Muscle of leg (tissue), 11 donors: Measurements from ENCODE around the gene FAM237B. TPM values are rescaled to one million over a fixed set of nuclear protein-coding genes. Genes with fewer than 3 reads are reported as not detected.

ENCODE experiments used
- DNase-seq: peaks from one replicate; pipeline ENCODE4 v3.0.0; 2013
- H3K27ac ChIP-seq: one replicate; pipeline ENCODE4 v1.5.1; 2013; ENCODE audit warnings: mild to moderate bottlenecking, low read length, control low read depth
- H3K27me3 ChIP-seq: one replicate; pipeline ENCODE4 v1.6.1; 2013; ENCODE audit warnings: low read length; ENCODE audit not compliant: control insufficient read depth, insufficient read depth
- H3K36me3 ChIP-seq: one replicate; pipeline ENCODE4 v1.6.1; 2013; ENCODE audit warnings: low read length; ENCODE audit not compliant: control insufficient read depth, insufficient read depth
- H3K4me1 ChIP-seq: one replicate; pipeline ENCODE4 v1.6.1; 2013; ENCODE audit warnings: low read length; ENCODE audit not compliant: control insufficient read depth, insufficient read depth
- H3K4me3 ChIP-seq: one replicate; pipeline ENCODE4 v1.5.1; 2013; ENCODE audit warnings: low read length, control low read depth
- H3K9me3 ChIP-seq: replicated peaks from 2 replicates; pipeline ENCODE4 v1.6.1; 2013; ENCODE audit warnings: low read depth, low read length; ENCODE audit not compliant: control insufficient read depth
- WGBS: methylation state at CpG from one replicate; pipeline ENCODE4 v1.1.5; 2013; ENCODE audit warnings: missing lambda C conversion rate; ENCODE audit not compliant: insufficient coverage; 5-methylcytosine and 5-hydroxymethylcytosine counted together
- polyA plus RNA-seq, 8 donors: library from polyadenylated mRNA; unstranded; fragments of 120-200 nt; gene quantifications; one replicate each; pipeline versions ENCODE4 v1.2.1 to v1.2.3, GENCODE V29; 2013; ENCODE audit warnings: inconsistent platforms in 1 of 8, low replicate concordance in 1 of 8; ENCODE audit not compliant: insufficient read length in 8 of 8, insufficient read depth in 1 of 8
- total RNA-seq: library from RNA; stranded (reverse); fragments of 120-200 nt; gene quantifications from one replicate; pipeline ENCODE4 v1.2.4, GENCODE V29; 2013

Gene FAM237B
- total and polyA plus RNA-seq, 9 donors = 0.03 to 0.08 (median 0.05) TPM; not detected in 6

DNA sequence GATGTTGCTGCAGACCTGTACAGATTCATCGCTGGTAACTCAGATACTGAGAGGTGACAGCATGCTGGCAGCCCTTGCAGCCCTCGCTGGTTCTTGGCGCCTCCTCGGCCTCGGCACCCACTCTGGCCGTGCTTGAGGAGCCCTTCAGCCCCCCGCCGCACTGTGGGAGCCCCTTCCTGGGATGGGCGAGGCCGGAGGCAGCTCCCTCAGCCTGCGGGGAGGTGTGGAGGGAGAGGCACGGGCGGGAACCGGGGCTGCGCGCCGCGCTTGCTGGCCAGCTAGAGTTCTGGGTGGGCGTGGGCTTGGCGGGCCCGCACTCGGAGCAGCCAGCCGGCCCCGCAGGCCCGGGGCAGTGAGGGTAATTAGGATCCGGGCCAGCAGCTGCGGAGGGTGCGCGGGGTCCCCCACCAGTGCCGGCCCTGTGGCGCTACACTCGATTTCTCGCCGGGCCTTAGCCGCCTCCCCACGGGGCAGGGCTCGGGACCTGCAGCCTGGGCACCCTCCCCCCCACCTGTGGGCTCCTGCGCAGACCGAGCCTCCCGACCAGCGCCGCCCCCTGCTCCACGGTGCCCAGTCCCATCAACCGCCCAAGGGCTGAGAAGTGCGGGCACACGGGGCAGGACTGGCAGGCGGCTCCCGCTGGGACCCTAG lies 13.2 kb upstream of the FAM237B start:
- WGBS = 91% methylated on average over 47 of the region's 48 CpGs
- DNase-seq = no peak
- Histone ChIP-seq H3K36me3 (no peaks in the 10 kb centered on the region), H3K27me3 (no peaks in the 10 kb centered on the region), H3K27ac (no peak overlapping the region), H3K4me3 (no peak overlapping the region), H3K9me3 (no peaks in the 10 kb centered on the region), H3K4me1 (no peaks in the 10 kb centered on the region)

DNA sequence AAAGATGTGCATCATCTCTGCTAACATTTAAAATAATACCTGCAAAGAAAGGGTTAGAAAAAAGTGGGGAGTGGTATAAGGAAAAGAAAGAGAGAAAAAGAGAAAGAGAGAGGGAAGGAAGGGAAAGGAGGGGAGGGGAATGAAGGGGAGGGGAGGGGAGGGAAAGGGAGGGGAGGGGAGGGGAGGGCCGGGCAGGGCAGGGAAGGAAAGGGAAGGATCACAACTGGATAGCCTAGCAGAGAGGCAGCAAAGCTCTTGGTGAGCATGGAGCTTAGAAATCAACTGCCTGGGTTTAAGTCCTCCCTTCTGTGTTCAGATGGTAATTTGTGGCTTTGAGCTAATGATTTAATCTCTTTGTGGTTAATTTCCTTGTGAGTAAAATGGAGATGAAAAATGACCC lies 5.4 kb upstream of the FAM237B start:
- H3K4me1 ChIP-seq = no peaks in the 10 kb centered on the region
- H3K36me3 ChIP-seq = no peaks in the 10 kb centered on the region
- WGBS = no CpG with 5 or more reads among the region's 1 CpG
- DNase-seq = no peak
- H3K4me3 ChIP-seq = no peak overlapping the region
- H3K27me3 ChIP-seq = peaks cover 16% of the 10 kb centered on the region
- no peaks in the 10 kb centered on the region for H3K9me3 ChIP-seq
- H3K27ac ChIP-seq = no peak overlapping the region

DNA sequence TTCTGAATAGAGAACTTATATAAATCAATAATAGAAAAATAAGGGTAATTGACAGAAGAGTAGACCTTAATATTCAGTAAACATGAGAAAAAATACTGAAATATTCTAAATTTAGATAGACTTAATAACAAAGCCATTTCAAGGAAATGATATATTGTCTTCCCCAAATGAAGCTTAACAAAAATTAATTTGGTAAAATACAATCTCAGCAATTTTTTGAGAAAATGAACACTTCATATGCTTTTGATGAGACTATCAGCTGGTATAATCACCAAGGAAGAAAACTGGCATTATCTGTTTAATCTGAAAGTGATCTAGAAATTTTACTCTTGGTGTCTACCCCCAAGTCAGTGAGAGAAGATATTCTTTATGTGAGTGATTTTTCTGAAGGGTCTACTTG lies 1.7 kb upstream of the FAM237B start:
- Histone ChIP-seq H3K4me1 (peaks cover 6% of the 10 kb centered on the region), H3K36me3 (no peaks in the 10 kb centered on the region), H3K9me3 (no peaks in the 10 kb centered on the region), H3K27ac (no peak overlapping the region), H3K27me3 (peaks cover 31% of the 10 kb centered on the region), H3K4me3 (no peak overlapping the region)
- DNase-seq = no peak

DNA sequence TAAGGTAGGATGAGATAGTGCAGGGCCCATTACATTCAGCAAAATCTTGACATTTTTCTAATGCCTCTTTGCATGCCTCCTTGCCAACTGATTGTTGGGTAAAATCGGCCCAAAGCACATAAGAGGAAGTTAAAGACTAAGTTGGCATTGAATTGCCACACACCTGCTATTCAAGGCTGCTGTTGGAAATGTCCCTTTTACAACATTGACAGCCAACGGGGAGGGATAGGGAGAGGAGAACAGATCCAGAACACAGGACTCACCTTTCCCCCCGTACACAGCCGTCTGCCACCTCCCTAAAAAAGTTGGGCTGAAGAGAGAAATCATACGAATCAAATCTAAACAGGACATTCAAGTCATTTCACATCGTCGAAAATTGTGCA lies 695 bp downstream of the FAM237B start:
- no peak for DNase-seq
- 40% methylated on average over 1 of the region's 7 CpGs for WGBS
- Histone ChIP-seq H3K27me3 (peaks cover 28% of the 10 kb centered on the region), H3K4me3 (no peak overlapping the region), H3K27ac (no peak overlapping the region), H3K36me3 (no peaks in the 10 kb centered on the region), H3K9me3 (no peaks in the 10 kb centered on the region), H3K4me1 (peaks cover 6% of the 10 kb centered on the region)

DNA sequence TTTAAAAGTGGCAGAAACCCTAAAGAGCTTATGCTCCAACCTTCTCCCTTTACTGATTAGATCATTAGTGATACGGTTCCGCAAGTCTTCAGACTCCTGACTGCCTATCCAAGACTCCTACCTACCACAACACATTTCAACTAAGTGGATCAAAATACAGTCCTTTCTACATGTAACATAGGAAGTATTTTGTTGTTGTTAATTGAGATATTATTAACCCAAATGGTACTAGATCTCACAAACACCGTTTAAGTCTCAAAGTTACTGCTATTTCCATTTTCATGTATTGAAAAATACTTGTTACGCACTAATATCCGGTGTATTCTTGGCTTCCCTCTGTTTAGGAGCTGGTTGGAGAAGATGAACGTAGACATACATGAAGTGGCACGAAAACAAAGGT lies 1.1 kb downstream of the FAM237B start:
- no peak for DNase-seq
- Histone ChIP-seq H3K27me3 (peaks cover 27% of the 10 kb centered on the region), H3K4me1 (peaks cover 6% of the 10 kb centered on the region), H3K4me3 (no peak overlapping the region), H3K27ac (no peak overlapping the region), H3K36me3 (no peaks in the 10 kb centered on the region), H3K9me3 (no peaks in the 10 kb centered on the region)
- WGBS = no CpG with 5 or more reads among the region's 7 CpGs

DNA sequence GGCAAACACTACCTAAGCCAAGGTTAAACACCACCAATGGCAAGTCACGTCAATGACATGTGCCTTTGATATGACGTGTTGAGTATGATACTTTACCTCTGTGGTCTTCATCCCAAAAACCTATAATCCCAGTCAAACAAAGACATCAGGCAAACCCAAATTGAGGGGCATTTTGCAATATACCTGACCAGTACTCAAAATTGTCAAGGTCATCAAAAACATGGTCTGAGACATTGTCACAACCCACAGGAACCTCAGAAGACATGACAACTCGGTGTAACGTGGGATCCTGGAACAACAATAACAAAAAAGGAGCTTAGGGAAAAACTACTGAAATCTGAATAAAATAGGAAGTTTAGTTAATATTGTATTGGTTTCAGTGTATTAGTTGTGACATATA lies 7.2 kb downstream of the FAM237B start:
- Histone ChIP-seq H3K4me3 (no peak overlapping the region), H3K36me3 (no peaks in the 10 kb centered on the region), H3K4me1 (no peaks in the 10 kb centered on the region), H3K9me3 (no peaks in the 10 kb centered on the region), H3K27me3 (no peaks in the 10 kb centered on the region), H3K27ac (no peak overlapping the region)
- no CpG with 5 or more reads among the region's 4 CpGs for WGBS
- DNase-seq = no peak

DNA sequence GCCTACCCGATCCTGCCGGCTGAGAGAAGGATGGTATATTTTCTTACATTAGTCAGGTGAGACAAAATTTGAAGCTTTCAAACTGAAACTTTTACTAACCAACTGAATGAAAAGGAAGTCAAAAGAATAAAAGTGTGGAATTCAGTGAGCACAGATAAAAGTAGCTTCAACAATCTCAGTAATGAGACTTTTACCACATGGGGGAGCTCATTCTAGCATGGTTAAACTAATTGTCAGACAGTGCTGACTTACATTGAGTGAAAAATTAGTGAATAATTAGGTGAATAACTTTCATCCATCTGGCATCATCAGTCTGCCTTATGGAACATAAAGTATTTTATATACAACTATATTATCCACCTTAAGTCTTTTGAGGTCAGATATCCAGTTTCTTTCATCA lies 8.4 kb downstream of the FAM237B start:
- Histone ChIP-seq H3K27me3 (no peaks in the 10 kb centered on the region), H3K4me3 (no peak overlapping the region), H3K4me1 (no peaks in the 10 kb centered on the region), H3K36me3 (no peaks in the 10 kb centered on the region), H3K9me3 (no peaks in the 10 kb centered on the region), H3K27ac (no peak overlapping the region)
- no CpG with 5 or more reads among the region's 2 CpGs for WGBS
- no peak for DNase-seq

DNA sequence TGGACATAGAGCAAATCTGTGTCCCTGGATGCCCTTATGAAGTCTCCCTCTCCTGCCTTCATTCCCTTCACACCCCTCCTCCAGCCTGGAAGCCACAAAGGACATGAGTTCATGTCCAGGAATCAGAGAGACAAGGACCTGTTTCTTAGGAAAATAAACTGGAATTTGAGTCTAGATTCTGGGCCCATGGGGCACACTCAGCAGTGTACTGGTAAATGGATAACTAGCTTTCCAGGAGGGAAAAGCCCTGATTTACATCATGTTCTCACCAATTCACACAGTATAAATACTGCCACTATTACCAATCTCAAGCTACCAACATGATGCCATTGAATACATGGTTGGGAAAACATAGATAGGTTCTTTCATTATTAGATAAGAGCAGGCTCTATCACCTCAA lies 9.9 kb downstream of the FAM237B start:
- Histone ChIP-seq H3K27ac (no peak overlapping the region), H3K9me3 (no peaks in the 10 kb centered on the region), H3K36me3 (no peaks in the 10 kb centered on the region), H3K4me1 (no peaks in the 10 kb centered on the region), H3K27me3 (no peaks in the 10 kb centered on the region), H3K4me3 (no peak overlapping the region)
- no peak for DNase-seq

DNA sequence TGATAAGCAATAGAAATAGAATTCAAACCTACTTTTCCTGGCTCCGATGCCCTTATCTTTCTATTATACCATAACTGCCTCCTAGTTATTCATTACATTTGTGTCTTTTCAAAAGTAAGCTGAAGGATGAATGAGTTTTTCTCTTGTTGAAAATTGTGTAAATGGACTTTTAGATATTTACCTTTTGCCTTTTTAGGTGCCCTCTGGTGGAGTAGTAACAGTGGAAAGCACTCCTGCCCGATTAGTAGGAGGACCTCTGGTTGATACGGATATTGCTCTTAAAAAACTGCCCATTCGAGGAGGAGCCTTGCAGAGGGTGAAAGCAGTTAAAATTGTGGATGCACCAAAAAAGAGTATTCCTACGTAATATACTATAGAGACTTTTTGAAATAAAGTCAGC lies 11.2 kb downstream of the FAM237B start:
- Histone ChIP-seq H3K27me3 (no peaks in the 10 kb centered on the region), H3K4me3 (no peak overlapping the region), H3K9me3 (no peaks in the 10 kb centered on the region), H3K27ac (no peak overlapping the region), H3K4me1 (no peaks in the 10 kb centered on the region), H3K36me3 (no peaks in the 10 kb centered on the region)
- 81% methylated on average over 2 of the region's 5 CpGs for WGBS
- no peak for DNase-seq

DNA sequence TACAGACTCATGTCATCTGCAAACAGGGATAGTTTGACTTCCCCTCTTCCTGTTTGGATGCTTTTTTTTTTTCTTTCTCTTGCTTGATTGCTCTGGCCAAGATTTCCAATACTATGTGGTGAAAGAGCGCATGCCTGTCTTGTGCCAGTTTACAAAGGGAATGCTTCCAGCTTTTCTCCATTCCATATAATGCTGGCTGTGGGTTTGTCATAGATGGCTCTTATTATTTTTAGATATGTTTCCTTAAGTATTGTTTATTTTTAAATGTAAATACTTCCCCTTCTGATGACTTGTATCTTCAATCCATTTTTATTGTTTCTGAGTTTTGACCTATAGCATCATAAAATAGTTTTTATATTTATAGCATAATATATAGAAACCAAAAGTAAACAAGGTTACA lies 17.9 kb downstream of the FAM237B start:
- no peaks in the 10 kb centered on the region for H3K36me3 ChIP-seq
- H3K4me3 ChIP-seq = no peak overlapping the region
- no peaks in the 10 kb centered on the region for H3K4me1 ChIP-seq
- H3K9me3 ChIP-seq = no peaks in the 10 kb centered on the region
- no peak for DNase-seq
- WGBS = no CpG with 5 or more reads among the region's 1 CpG
- no peaks in the 10 kb centered on the region for H3K27me3 ChIP-seq
- H3K27ac ChIP-seq = no peak overlapping the region
